GM19463 (cell line): ENCODE measurements around the gene LDHD.

Experiments used
- ATAC-seq: cut with Tn5 transposase; IDR thresholded peaks from one replicate; pipeline ENCODE4 v1.9.1; 2021; ENCODE audit warnings: mild to moderate bottlenecking, moderate library complexity; ENCODE audit not compliant: unreplicated experiment

The LDHD gene

DNA sequence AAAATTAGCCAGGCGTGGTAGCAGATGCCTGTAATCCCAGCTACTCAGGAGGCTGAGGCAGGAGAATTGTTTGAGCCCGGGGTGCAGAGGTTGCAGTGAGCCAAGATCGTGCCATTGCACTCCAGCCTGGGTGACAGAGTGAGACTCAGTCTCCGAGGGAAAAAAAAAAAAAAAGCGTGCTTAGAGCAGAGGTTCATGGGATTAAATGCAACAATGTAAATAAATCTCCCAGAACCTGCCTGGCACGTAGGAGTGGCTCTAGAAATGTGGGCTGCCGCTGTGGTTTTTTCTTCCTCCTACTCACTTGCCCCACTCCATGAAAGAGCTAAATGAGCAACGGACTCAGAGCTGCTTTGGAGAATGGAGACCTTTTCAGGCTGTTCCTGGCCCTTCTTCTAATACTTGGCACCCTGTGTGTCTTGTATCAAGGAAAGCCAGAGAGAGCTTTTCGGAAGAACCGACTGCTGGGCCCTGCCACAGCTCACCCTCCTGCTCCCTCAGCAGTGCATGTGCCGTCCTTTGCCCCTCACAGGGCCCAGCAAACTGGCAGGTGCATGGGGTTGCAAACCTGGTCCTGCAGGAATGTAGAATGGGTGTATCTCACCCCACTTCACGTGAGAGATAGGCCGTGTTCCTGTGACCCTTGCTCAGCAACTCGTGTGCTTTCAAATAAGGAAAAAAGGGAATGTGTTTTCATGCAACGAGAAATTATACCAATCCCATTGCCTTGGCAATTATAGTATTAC, 52.0 kb downstream of the LDHD start:
- ATAC-seq = peak; percentile 43

DNA sequence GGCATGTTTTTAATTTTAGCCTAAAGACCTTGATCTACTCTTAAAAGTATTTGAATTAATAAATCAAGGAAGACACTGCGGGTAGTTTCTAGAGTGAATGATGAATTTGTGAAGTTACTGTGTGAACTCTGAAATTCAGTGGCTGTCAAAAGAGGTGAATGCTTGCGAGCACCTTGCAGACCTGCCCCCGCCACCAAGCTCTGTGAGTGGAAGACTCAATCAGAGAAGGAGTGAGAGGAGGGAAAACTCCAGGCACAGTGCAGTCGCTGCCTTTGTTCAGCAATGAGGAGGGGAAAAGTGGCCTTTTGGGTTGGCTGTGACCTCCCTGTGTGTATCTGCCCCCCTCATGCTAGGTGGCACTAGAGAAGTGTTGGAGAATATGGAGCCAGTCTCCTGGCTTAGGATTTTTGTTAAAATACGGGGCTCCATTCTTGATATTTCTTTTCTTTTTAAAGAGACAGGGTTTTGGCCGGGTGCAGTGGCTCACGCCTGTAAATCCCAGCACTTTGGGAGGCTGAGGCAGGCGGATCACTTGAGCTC, 53.0 kb downstream of the LDHD start:
- no peak for ATAC-seq

DNA sequence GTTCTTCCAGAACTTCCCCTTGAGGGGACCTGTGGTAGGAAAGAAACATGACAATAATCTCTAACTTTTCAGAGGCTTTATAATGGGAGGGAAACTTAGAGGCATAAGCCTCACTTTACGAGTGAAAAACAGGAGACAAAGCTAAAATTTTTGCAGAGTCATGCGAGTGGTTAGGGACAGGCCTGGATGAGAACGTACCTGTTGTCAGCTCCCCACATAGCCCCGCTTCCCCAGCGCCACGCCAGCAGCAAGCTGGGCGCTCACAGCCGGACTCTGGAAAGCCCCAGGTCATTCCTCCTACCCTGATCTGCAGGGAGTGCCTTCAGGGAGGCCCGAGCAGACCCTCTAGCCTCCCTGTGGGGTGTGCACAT, 53.6 kb downstream of the LDHD start:
- ATAC-seq = no peak

DNA sequence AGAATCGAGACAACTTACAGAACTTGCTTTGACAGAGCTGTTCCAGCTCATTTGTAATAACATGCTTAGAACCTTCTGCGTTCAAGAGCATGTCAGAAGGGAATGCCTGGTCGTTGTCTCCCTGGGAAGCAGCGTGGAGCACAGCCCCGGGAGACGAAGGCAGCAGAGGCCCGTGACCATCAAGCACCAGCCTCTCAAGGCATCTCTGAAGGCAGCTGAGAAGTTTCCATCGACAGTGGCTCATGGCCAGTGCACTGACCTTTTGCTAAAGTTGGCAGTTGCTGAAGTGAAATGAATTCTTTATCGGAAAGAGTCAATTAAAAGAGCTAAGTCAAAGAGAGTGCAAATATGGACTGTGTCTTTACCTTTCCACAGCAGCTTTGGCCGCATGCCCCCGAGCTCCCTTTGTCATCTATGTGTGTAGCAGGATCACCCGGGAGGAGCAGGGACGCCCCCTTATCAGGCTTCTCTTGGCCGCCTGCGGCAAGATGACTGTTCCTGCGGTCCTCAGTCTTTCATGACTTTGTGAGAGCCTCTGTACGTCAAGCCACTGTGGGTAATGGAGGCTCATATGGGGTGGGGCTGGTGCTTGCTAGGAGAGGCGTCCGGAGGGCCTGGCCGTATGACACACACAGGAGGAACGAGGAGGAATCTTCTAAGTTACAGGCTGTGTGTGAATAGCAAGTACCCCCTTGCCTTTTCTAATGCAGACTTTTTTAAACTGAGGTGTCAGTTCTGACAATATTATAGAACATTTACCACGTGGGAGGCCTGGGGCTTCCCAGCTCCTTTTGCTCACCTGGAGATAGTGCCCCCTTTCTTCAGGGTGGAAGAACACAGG, 54.2 kb downstream of the LDHD start:
- ATAC-seq = no peak
